ENCODE results near the gene COA6.

Gene COA6

GRCh38 chr1:234412830-234413229 is 39.6 kb downstream of the COA6 start:
- DNase-seq (ENCODE audit: low read depth, low spot score) = no peak

- DNase-seq (ENCODE audit: low read depth, low spot score) = no peak
Observed at GRCh38 chr1:234413485-234413884, 40.2 kb downstream of the COA6 start.

GRCh38 chr1:234413990-234414389 is 40.7 kb downstream of the COA6 start:
- no peak for DNase-seq (ENCODE audit: low read depth, low spot score)

GRCh38 chr1:234427950-234428646 is 54.8 kb downstream of the COA6 start:
- DNase-seq (ENCODE audit: low read depth, low spot score) = no peak

GRCh38 chr1:234429434-234429806 is 56.2 kb downstream of the COA6 start:
- DNase-seq (ENCODE audit: low read depth, low spot score) = no peak

- DNase-seq (ENCODE audit: low read depth, low spot score) = no peak
Observed at GRCh38 chr1:234430691-234431090, 57.4 kb downstream of the COA6 start.

- no peak for DNase-seq (ENCODE audit: low read depth, low spot score)
Observed at GRCh38 chr1:234431255-234431654, 58.0 kb downstream of the COA6 start.

GRCh38 chr1:234433563-234434285 is 60.5 kb downstream of the COA6 start:
- DNase-seq (ENCODE audit: low read depth, low spot score) = no peak

Measured in iPS DF 19.7 (cell line).